GM19025 (cell line): ENCODE measurements around the gene KIF11.
A peak's percentile ranks its signal among the peaks of the same experiment; 100 is the strongest.
"Not testable (repeated sequence)": the region's sequence is repeated elsewhere in the genome, so short reads cannot be mapped to it uniquely, and the experiment has no call there.

Experiments
- ATAC-seq: cut with Tn5 transposase; IDR thresholded peaks from one replicate; pipeline ENCODE4 v1.9.1; 2021; ENCODE audit warnings: mild to moderate bottlenecking, low read depth, moderate library complexity; ENCODE audit not compliant: unreplicated experiment

KIF11 gene

GRCh38 chr10:92592761-92593618 lies at the start of gene KIF11:
KIF11 (plus strand) TSS chr10:92593130; CDS start chr10:92593376, 246 bp downstream.
- ATAC-seq: peak; percentile 65

- ATAC-seq: no peak
Observed at GRCh38 chr10:92544296-92544695, 48.6 kb upstream of the KIF11 start.

- no peak for ATAC-seq
Observed at GRCh38 chr10:92545556-92545955, 47.4 kb upstream of the KIF11 start.

GRCh38 chr10:92547676-92548075 lies 45.3 kb upstream of the KIF11 start:
- no peak for ATAC-seq

- no peak for ATAC-seq
Observed at GRCh38 chr10:92550924-92551323, 42.0 kb upstream of the KIF11 start.

GRCh38 chr10:92552310-92552709 lies 40.6 kb upstream of the KIF11 start:
- ATAC-seq: no peak

GRCh38 chr10:92553959-92554358 lies 39.0 kb upstream of the KIF11 start:
- no peak for ATAC-seq

- no peak for ATAC-seq
Observed at GRCh38 chr10:92559046-92559445, 33.9 kb upstream of the KIF11 start.

GRCh38 chr10:92562424-92562823 lies 30.5 kb upstream of the KIF11 start:
- ATAC-seq: no peak

- peak; percentile 61 for ATAC-seq
Observed at GRCh38 chr10:92567952-92568600, 24.9 kb upstream of the KIF11 start.

GRCh38 chr10:92569071-92569470 lies 23.9 kb upstream of the KIF11 start:
- no peak for ATAC-seq

GRCh38 chr10:92569663-92570062 lies 23.3 kb upstream of the KIF11 start:
- not testable (repeated sequence) for ATAC-seq

- no peak for ATAC-seq
Observed at GRCh38 chr10:92571649-92572048, 21.3 kb upstream of the KIF11 start.

- no peak for ATAC-seq
Observed at GRCh38 chr10:92572362-92573090, 20.4 kb upstream of the KIF11 start.

GRCh38 chr10:92573091-92573797 lies 19.7 kb upstream of the KIF11 start:
- ATAC-seq: no peak

- ATAC-seq: peak; percentile 57
Observed at GRCh38 chr10:92573798-92574547, 19.0 kb upstream of the KIF11 start, which contains the start of gene IDE. IDE (minus strand) TSS chr10:92574093; CDS start chr10:92574019, 74 bp downstream.

- peak; percentile 3 for ATAC-seq
Observed at GRCh38 chr10:92574548-92575261, 18.2 kb upstream of the KIF11 start.

GRCh38 chr10:92575961-92576360 lies 17.0 kb upstream of the KIF11 start:
- no peak for ATAC-seq

- ATAC-seq: not testable (repeated sequence)
Observed at GRCh38 chr10:92582347-92582746, 10.6 kb upstream of the KIF11 start.
